ENCODE measurements around the gene SLN. TPM values are rescaled to one million over a fixed set of nuclear protein-coding genes. Genes with fewer than 3 reads are reported as not detected.

The SLN gene
- total RNA-seq, 1 donor from 2014 or later = not detected

DNA sequence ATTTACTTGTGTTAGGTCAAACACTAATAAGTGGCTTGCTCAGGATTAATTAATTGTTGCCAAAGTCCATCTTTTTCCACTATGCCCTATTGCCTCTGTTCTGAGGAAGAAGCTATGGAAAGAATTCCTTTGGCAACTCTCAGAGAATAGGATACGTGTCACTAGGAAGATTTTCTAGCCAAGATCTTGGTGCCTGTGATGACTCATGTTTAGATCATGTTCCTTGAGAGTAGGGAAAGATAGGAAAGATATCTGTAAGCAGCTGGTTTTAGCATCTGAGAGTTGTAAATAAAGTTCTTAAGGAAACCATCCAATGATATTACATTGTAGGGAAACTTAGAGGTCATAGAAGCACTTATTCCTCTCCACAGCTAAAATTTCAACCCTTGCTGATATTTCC lies 15.7 kb downstream of the SLN start:
- no peak for DNase-seq (ENCODE audit: extremely low spot score, unreplicated experiment)
- H3K4me1 Mint-ChIP-seq (ENCODE audit: unreplicated experiment) = peaks cover 1% of the 10 kb centered on the region
- no peak overlapping the region for H3K4me3 Mint-ChIP-seq (ENCODE audit: unreplicated experiment)
- TF ChIP-seq, protein P1, sequence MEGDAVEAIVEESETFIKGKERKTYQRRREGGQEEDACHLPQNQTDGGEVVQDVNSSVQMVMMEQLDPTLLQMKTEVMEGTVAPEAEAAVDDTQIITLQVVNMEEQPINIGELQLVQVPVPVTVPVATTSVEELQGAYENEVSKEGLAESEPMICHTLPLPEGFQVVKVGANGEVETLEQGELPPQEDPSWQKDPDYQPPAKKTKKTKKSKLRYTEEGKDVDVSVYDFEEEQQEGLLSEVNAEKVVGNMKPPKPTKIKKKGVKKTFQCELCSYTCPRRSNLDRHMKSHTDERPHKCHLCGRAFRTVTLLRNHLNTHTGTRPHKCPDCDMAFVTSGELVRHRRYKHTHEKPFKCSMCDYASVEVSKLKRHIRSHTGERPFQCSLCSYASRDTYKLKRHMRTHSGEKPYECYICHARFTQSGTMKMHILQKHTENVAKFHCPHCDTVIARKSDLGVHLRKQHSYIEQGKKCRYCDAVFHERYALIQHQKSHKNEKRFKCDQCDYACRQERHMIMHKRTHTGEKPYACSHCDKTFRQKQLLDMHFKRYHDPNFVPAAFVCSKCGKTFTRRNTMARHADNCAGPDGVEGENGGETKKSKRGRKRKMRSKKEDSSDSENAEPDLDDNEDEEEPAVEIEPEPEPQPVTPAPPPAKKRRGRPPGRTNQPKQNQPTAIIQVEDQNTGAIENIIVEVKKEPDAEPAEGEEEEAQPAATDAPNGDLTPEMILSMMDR (IDR thresholded peaks at IDR 0.05) = no peak
- H3K36me3 Mint-ChIP-seq (ENCODE audit: unreplicated experiment) = no peaks in the 10 kb centered on the region
- no peak overlapping the region for H3K27ac Mint-ChIP-seq (ENCODE audit: unreplicated experiment)
- H3K9me3 Mint-ChIP-seq (ENCODE audit: unreplicated experiment) = no peaks in the 10 kb centered on the region
- H3K27me3 Mint-ChIP-seq (ENCODE audit: unreplicated experiment) = peaks cover 27% of the 10 kb centered on the region

DNA sequence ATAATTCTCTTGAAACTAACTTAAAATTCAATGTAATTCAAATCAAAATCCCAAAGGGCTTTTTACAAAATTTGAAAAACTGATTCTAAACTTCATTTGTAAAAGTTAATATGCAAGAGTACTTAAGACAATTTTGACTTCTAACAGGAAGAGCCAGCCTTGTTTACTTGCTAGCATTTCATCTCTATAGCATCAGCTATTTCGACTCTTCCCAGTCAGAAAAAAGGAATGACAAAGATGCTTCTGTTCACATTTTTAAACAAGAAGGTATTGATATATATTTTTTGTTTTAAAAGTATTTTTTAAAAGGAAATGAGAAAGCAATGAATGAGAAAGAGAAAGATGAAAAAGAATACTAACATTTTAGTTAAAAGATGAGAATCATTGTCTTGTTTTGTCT lies 16.4 kb downstream of the SLN start:
- DNase-seq (ENCODE audit: extremely low spot score, unreplicated experiment) = no peak
- Mint-ChIP-seq H3K27ac (ENCODE audit: unreplicated experiment) (no peak overlapping the region), H3K9me3 (ENCODE audit: unreplicated experiment) (no peaks in the 10 kb centered on the region), H3K27me3 (ENCODE audit: unreplicated experiment) (peaks cover 28% of the 10 kb centered on the region), H3K4me3 (ENCODE audit: unreplicated experiment) (no peak overlapping the region), H3K4me1 (ENCODE audit: unreplicated experiment) (peaks cover 2% of the 10 kb centered on the region), H3K36me3 (ENCODE audit: unreplicated experiment) (no peaks in the 10 kb centered on the region)
- TF ChIP-seq, protein P1 (IDR thresholded peaks at IDR 0.05) = no peak

DNA sequence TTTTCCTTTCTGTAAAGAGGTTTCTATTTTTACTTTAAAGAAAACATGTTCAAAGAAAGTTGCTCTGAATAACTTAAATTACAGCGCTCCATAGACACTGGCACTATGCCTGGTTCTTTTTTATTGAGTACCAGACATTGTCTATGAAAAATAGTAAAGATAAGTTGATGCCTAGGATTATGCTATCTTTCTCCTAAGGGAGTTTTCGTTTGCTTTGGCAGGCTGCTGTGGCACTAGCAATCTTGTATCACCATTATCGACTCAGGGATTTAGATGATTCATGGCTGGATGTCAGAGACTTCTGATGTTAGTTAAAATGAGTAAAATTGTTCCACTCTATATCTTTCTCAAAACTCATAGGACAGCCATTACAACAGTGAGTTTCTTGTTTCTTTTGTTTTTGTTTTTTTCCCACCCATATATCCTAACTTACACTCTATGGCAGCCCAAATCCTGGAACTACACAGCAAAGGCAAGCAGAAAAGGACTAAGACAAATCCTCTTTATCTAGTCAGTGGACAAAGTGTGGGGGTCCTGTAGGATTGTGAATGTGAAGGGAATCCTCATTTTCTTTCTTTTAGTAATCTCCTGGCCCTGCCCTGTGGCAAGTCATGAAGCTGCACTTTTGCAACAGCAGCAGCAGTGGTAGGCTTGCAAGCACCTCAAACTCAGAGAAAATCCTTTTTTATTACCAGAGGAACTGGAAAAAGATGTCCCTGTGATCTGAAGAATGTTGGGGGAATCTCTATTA lies 20.7 kb downstream of the SLN start:
- no peak overlapping the region for H3K27ac Mint-ChIP-seq (ENCODE audit: unreplicated experiment)
- H3K9me3 Mint-ChIP-seq (ENCODE audit: unreplicated experiment) = no peaks in the 10 kb centered on the region
- H3K27me3 Mint-ChIP-seq (ENCODE audit: unreplicated experiment) = peaks cover 25% of the 10 kb centered on the region

DNA sequence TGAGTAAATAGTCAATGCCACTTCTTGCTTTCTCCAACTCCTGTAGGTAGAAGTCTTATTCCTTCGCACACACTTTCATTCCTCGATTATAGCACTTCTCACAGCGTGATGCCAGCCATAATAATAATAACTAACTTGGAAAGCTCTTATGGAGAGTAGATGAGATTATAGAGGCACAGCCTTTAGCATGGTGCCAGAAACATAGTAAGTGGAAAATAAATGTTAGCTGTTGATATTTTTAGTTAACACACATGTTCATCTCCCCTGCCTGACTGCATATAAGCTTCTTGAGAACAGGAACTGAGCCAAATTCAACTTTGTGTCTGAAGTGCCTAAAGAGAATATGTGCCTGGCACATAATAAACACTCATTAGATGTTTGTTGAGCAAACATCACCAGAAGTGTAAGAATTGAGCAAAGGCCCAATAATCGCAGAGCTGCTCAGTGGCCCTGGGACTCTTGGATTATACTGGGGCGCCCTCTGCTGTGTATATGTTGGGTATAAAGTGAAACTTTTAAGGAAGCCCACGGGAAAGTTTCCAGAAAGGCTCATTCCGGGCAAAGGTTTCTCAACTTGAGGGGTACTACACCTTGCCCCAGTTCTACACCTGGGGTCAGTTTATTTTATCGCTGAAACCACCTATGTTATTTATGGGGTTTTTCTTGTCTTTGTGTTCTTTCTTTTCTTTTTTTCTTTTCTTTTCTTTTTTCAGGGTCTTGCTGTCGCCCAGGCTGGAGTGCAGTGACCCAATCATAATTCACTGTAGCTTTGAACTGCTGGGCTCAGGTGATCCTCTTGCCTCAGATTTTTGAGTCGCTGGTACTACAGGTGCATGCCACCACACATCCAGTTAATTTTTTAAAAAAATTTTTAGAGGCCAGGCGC lies 22.3 kb downstream of the SLN start:
- Mint-ChIP-seq H3K27ac (ENCODE audit: unreplicated experiment) (no peak overlapping the region), H3K36me3 (ENCODE audit: unreplicated experiment) (no peaks in the 10 kb centered on the region), H3K4me3 (ENCODE audit: unreplicated experiment) (no peak overlapping the region), H3K9me3 (ENCODE audit: unreplicated experiment) (no peaks in the 10 kb centered on the region), H3K4me1 (ENCODE audit: unreplicated experiment) (peaks cover 2% of the 10 kb centered on the region), H3K27me3 (ENCODE audit: unreplicated experiment) (peaks cover 23% of the 10 kb centered on the region)
- no peak for DNase-seq (ENCODE audit: extremely low spot score, unreplicated experiment)
- TF ChIP-seq, protein P1 (IDR thresholded peaks at IDR 0.05) = peak; percentile 81

More for the DNA sequence above, 20.7 kb downstream of the SLN start:
- DNase-seq (ENCODE audit: extremely low spot score, unreplicated experiment) = no peak
- H3K4me3 Mint-ChIP-seq (ENCODE audit: unreplicated experiment) = no peak overlapping the region
- TF ChIP-seq, protein P1 (IDR thresholded peaks at IDR 0.05) = no peak
- H3K36me3 Mint-ChIP-seq (ENCODE audit: unreplicated experiment) = no peaks in the 10 kb centered on the region
- peaks cover 2% of the 10 kb centered on the region for H3K4me1 Mint-ChIP-seq (ENCODE audit: unreplicated experiment)

Data from osteocyte (in vitro differentiated cells).